Measurements from ENCODE around the gene POMT2. TPM values are rescaled to one million over a fixed set of nuclear protein-coding genes. Genes with fewer than 3 reads are reported as not detected.

Gene POMT2
- total and polyA plus RNA-seq, 2 donors (not counting 3 experiments of a cell fraction or from before 2014, with no cell fraction given), result 19.5 to 48.2 TPM

GRCh38 chr14:77260631-77261030 lies 60.1 kb downstream of the POMT2 start:
- Histone ChIP-seq H2AFZ (ENCODE audit: low read depth, low read length) (no peak overlapping the region), H3K4me2 (ENCODE audit: insufficient read depth, low read length) (no peak overlapping the region), H3K27ac (ENCODE audit: insufficient read depth, low read depth, low read length) (no peak overlapping the region), H3K79me2 (ENCODE audit: control insufficient read depth, insufficient read depth, low read length) (no peaks in the 10 kb centered on the region), H3K9ac (replicated peaks; ENCODE audit: extremely low read depth, insufficient read depth, low read length) (no peak overlapping the region), H3K27me3 (ENCODE audit: control insufficient read depth in 2 of 2, insufficient read depth in 2 of 2, low read length in 2 of 2) (no peaks in the 10 kb centered on the region), H3K9me1 (replicated peaks; ENCODE audit: control insufficient read depth, extremely low read depth, insufficient read depth, low read length) (no peaks in the 10 kb centered on the region), H3K9me3 (replicated peaks; ENCODE audit: control insufficient read depth, insufficient read depth, low read length) (no peaks in the 10 kb centered on the region), H3K4me3 (replicated peaks in 1 of 3; ENCODE audit: insufficient read depth in 1 of 3, low read depth in 1 of 3, low read length in 3 of 3) (no peak overlapping the region), H3K36me3 (ENCODE audit: control insufficient read depth in 2 of 2, extremely low read depth in 1 of 2, insufficient read depth in 2 of 2, low read length in 2 of 2) (no peaks in the 10 kb centered on the region), H3K4me1 (ENCODE audit: control insufficient read depth, extremely low read depth, insufficient read depth, low read length) (no peaks in the 10 kb centered on the region), H4K20me1 (replicated peaks; ENCODE audit: control insufficient read depth, extremely low read depth, insufficient read depth, low read length) (no peaks in the 10 kb centered on the region)
- no peak for TF ChIP-seq MYC (IDR thresholded peaks at IDR 0.05; ENCODE audit: low read depth, low read length)
- TF ChIP-seq POLR2A (IDR thresholded peaks at IDR 0.05; ENCODE audit: low read depth, low read length), result no peak
- no peak for TF ChIP-seq JUN (IDR thresholded peaks at IDR 0.05; ENCODE audit: borderline replicate concordance, insufficient read depth, insufficient read length, low read depth)
- TF ChIP-seq GATA2 (IDR thresholded peaks at IDR 0.05; ENCODE audit: insufficient read depth, insufficient read length, low read depth, low read length), result no peak
- TF ChIP-seq CTCF (IDR thresholded peaks at IDR 0.05; ENCODE audit: extremely low read depth in 1 of 2, insufficient read depth in 1 of 2, low read depth in 1 of 2, low read length in 2 of 2), result no peak
- no peak for TF ChIP-seq FOS (IDR thresholded peaks at IDR 0.05; ENCODE audit: borderline replicate concordance, insufficient read depth, low read length)
- no peak for TF ChIP-seq POLR2AphosphoS5 (IDR thresholded peaks at IDR 0.05; ENCODE audit: insufficient read depth, low read depth, low read length)
- no peak for TF ChIP-seq EZH2 (IDR thresholded peaks at IDR 0.05; ENCODE audit: borderline replicate concordance, low read depth, low read length, severe bottlenecking)
- no peak for TF ChIP-seq MAX (IDR thresholded peaks at IDR 0.05; ENCODE audit: insufficient read depth, insufficient read length)
- FAIRE-seq (no peak), DNase-seq (ENCODE audit: low read depth, low spot score) (no peak)
- ChIA-PET CTCF (no interaction called here), POLR2A (no interaction called here)
- no TSS peak for BruUV-seq (replicated peaks)
- dilution Hi-C loops (cut with MboI; ENCODE audit: extremely low pct_ligation_motif_present, low sequenced_read_pairs), result no loop called here
- intact Hi-C loops (cut with micrococcal nuclease), result no loop called here
